NCI-H2196 treated with DMSO at 0.1 percent for 48 hours (cell line): Measurements from ENCODE around the gene PLIN4.

Source experiments
- DNase-seq: peaks from one replicate; lab custom pipeline; 2025; ENCODE audit not compliant: unreplicated experiment; lab: John Stamatoyannopoulos, UW

The PLIN4 gene

DNA sequence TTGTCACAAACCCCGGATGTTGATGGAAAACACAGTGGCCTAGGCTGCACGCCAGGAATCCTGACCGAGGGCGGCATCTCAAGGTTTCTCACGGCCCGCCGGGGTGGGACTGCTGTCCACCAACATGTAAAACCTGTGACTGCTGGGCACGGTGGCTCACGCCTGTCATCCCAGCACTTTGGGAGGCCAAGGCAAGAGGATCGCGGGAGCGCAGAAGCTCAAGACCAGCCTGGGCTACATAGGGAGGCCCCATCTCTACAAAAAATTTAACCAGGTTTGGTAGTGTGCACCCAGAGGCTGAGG is 11.2 kb downstream of the PLIN4 start:
- no peak for DNase-seq

DNA sequence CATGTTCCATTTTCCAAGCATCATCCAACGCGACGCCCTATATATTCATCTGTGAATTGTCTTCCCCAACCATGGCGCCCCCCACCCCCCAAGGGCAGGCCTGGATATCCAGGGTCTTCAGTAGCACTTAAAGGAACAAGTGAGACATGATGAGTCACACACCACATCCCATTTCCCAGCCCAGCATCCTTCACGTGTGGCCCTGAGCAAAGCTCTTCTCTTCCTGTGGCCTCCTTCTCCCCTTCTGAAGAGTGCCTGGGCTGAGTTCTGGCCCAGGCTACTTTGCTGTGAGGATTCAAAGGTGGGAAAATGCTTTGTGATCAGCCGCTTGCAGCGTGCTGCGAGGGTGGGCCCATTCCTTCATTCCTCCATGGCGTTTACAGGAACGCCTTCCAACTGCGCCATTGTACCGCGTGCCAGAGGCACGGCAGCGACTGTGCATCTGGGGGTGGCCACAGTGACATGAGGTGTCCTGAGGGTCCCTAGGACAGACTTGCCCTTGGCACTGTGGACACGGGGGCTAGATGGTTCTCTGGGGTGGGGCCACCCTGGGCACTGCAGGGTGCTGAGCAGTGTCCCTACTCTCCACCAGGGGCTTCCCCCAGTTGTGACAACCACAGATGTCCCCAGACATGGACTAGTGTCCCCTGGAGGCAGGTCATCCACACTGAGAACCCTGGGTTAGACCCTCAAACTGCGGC is 11.7 kb downstream of the PLIN4 start:
- DNase-seq, result no peak

DNA sequence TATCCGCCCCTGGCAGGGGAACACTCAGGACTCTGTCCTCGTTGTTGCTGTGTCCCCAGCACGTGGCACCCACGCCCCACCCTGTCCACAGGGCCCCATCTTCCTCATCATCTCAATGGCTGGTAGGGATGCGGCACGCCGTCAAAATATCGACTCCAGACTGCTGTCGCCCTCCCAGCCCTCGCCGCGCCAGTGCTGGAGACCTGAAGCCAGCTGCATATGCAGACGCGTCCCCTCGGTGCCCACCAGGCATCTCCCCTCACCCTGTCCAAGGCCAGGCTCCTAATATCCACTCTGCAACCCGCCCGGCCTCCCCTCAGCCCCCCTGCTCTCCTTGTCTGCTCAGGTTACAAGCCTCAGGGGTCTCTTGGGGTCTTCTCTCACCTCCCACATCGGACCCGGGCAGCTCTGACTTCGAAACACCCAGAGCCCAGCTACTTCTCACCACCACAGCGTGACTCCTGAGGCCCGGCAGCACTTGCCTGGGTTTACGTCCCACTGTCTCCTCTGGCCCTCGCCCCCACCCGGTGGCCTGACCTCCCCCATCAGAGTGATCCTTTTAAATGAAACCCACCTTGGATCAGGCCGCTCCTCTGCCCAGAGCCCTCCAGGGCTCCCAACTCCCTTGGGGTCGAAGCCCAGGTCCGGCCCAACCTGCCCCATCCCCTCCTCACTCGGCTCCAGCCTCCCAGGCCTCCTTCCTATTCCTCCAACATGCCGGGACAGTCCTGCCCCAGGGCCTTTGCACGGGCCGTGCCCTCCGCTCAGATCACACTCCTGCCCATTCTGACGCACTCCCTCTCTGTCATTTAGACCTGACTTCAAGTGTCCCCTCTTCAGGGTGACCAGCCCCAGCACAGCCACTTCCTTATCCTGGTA is 12.5 kb downstream of the PLIN4 start:
- DNase-seq, result no peak

DNA sequence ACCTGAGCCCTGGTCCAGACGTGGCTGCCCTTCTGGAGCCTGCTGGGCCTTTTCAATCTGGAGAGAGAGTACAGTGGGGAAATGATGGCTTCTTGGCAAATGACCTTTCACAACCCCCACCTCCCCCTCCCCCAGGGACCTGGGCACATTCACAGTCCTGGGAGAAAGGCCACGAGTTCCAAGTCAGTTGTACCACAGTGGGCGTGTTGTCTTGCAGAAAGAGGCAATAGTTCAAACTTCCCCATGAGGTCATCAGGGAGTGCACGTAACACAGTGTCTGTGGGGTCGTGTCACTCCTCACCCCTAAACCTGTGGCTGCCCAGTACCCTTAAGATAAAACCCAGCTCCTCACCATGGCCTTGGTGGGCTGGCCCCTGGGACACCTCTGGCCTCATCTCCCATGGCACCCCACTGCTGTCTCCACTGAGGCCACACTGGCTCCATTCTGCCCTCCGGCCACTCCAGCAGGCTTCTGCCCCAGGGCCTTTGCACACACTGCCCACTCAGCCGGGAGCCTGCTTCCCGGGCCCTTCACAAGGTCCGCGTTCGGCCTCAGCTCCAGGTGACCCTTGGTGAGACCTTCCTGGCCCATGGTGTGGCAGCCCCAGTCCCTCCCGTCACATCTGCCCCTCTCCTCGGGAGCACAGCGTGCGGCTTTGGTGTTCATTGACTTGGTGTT is 13.3 kb downstream of the PLIN4 start:
- DNase-seq, result no peak

DNA sequence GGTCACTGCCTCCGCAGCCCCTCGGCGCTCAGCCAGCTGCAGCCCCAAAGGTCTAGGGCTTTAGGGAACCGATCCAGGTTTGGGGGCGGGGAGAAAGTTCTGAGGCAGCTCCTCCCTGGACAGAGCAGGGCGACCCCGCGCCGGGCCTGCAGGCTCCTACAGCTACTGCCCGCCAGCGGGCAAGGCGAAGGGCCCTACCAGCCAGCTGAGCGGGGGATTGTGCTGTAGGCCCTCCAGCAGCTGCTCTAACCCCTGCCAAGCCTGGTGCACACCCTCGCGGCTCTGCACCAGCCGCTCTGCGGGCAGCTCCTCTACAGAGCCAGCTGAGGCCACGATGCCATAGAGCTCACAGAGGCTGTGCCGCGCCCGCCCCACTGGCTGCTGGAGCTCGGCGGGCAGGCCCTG is 14.0 kb downstream of the PLIN4 start:
- DNase-seq, result no peak

DNA sequence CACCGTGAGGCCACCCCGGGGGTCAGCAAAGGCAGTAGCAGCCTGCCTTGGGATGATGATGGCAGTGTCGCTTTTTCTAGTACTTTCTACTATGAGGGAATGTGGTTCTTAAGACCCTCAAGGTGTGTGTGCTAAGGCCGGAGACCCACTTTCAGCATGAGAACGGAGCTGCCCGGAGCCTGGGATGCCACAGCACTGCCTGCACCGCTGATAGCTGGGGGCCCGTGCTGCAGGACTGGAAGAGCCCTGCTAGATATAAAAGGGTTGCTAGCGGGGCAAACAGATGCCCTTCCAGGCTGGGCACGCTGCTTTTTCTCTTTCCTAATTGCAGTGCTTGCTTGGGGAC is 14.5 kb downstream of the PLIN4 start:
- DNase-seq, result no peak

DNA sequence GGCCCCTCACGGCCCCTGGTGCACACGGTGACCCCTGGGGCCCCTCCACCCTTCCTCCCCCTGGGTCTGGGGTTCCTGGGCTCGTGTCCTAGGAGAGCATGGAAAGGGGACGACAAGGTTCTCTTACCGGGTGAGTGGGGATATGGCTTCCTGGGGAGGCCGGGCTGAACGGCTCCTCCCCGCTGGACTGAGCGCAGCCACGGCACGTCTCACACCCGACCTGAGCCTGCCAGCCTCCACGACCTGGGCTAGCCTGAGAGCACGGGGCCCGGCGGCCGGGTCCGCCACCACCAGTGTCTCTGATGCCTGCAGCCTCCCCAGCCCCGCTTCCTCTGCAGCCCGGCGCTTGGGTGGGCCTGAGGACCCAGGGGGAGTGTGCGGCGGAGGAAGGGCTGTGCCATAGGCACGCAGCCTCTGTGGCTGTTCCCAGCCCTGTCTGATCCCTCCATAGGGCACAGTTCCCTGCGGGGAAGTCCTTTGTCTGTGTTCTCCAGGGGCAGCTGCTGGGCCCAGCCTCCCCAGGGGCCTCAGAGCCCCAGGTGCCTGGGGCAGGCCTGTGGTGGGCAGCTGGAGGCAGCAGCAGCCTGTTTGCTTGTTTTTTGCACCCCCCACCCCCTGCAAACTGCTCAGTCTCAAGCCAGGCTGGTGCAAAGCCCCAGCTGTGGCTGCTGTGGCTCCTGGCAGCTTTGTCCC is 15.0 kb downstream of the PLIN4 start:
- DNase-seq, result no peak

DNA sequence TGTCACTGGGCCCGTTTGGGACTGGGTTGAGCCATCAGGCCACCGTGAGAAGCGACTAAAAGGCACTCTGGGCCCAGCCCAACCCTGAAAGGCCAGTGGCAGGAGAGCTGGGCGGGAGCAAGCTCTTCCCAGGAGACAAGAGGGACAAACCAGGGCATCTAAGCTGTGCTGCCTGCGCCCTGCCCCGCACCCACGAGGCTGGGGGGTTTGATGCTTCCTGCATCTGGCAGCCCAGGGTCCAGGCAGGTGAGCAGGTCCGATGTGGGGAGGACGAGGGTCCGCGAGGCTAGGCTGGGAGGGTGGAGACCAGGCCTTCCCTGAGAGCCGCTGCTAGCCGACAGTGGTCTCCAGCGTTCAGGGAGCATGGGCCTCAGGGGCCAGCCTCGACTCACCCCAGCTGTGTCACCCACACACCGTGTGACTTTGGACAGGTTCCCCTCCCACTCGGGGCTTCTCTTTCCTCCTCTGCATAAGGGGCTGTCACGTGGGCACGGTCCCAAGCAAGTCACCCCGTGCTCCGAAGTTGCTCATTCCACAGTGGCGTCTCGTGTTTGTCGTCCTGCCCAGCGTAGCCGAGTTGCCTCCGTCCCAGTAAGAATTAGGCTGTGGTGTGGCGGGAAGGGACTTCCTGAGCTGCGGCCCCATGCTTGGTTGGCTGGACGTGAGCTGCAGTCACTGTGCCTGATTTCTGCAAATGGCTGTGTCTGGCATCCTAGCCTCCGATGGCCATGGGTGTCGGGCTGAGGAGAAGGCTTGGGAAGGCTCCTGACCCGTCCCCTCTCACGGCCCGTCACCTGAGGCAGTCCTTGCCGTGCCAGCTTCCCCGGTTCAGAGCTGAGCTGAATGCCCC is 15.8 kb downstream of the PLIN4 start:
- no peak for DNase-seq

DNA sequence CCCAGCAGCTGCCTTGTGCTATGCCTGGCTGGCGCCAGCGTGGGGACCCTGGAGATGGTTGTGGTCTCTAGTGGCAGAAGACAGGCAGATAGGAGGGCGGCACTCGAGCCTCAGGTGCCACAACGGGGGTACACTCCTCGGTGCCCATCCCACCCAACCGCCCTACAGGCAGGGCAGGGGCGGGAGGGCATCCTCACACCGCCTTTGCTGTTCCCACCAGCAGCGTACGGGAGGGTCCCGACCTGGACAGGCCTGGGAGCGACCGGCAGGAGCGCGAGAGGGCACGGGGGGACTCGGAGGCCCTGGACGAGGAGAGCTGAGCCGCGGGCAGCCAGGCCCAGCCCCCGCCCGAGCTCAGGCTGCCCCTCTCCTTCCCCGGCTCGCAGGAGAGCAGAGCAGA is 16.6 kb downstream of the PLIN4 start:
- DNase-seq, result no peak

DNA sequence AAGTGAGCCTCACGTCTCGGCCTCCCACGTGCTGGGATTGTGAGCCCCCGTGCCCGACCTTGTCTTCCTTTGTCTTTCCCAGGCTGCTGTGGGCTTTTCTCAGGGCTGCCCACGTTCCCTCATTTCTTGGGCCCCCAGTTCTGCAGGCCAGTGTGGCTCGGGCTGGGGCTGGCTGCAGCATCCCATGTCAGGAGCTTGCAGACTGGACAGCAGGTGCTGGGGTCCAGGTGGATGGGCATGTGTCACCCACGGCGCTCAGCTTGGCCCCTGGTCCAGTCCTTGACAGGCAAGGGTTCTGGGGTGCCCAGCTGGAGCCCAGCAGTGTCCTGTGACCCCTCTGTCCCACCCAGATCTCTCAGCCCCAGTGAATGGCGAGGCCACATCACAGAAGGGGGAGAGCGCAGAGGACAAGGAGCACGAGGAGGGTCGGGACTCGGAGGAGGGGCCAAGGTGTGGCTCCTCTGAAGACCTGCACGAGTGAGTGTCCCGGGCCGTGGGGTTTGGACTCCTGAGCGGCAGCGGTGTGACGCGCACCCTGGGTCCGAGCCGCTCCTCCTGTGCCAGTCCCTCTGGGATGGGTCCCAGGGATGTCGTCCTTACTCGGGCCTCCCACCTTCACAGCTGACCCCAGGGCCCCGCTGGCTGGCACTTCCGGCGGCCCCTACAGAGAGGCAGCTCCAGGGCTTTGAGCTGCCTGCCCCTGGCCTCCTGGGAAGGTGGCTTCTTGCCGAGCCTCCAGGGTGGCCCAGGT is 17.3 kb downstream of the PLIN4 start:
- DNase-seq, result no peak

DNA sequence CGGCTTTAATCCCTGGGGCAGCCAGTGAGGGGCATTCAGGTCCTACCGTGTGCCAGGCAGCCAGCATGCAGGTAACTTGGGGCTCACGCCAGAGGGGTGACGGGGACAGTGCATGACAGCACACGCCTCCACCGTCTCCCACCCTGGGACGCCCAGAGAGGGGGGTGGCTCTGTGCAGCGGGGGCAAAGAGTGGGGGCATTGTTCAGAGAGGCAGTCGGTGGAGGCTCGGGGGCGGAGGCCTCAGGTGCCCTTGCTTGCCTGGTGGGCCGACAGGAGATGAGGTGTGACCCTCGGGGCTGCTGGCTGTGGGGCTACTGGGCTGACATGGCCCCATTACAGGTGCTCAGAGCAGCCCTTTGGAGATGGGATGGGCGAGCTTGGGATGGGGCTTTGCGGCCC is 18.4 kb downstream of the PLIN4 start:
- DNase-seq, result no peak

DNA sequence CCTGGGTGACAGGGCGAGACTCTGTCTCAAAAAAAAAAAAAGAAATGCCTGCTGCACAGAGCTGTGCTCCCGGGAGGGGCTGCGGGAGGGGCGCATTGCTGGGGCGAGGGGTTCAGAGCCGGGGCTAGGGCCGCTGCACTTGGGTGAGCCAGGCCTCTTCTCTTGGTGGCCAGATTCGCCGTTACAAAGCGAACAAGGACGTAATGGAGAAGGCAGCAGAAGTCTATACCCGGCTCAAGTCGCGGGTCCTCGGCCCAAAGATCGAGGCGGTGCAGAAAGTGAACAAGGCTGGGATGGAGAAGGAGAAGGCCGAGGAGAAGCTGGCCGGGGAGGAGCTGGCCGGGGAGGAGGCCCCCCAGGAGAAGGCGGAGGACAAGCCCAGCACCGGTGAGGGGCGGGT is 19.0 kb downstream of the PLIN4 start:
- DNase-seq, result no peak

DNA sequence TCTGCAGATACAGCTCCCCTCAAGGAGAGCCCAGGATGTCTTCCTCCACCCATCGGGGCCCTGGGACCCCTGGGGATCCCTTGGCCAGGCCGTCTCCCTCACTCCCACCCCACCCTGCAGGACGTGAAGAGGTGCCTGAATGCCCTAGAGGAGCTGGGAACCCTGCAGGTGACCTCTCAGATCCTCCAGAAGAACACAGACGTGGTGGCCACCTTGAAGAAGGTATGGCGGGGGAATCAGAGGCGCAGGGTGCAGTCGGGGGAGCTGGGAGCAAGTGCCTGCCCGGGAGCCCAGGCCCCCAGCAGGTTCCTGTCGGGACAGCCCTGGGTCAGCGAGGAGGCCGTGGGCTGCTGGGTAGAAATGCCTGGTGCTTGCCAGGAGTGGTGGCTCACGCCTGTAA is 19.6 kb downstream of the PLIN4 start:
- DNase-seq, result no peak

DNA sequence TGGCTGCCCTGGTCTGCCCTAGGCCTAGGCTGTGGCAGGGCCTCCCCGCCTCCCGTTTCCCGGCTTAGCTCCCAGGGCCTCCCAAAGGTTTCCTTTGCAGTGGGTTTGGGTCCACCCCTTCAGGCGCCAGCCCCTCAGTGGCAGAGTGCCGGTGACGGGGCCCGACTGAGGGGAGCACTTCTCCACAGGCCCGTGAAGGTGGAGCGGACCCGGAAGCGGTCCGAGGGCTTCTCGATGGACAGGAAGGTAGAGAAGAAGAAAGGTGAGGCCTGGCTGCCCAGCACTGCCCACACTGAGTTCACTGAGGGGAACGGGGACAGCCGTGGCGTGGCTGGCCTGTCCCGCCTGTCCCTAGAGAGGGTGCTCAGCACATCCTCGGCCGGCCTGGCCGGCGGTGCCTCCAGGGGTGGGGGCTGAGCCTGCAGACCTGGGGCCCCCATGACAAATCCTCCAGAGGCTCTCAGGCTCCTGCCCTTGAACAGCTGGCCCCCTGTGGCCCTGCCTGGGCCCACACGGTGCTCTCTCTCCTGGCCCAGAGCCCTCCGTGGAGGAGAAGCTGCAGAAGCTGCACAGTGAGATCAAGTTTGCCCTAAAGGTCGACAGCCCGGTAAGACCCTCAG is 20.4 kb downstream of the PLIN4 start:
- no peak for DNase-seq

DNA sequence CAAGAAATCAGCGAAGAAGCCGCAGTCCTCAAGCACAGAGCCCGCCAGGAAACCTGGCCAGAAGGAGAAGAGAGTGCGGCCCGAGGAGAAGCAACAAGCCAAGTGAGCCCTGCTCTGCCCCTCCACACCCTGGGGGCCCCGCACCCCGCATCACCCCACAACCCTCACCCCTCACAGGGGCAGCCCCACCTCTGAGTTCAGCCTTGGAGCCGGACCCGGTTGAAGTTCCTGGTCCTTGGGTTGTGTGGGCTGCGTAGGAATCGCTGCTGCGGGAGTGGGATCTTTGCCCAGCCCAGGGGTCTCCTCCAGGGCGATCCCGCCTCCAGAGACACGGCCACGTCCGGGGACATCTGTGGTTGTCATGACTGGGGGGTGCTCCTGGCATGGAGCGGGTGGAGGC is 22.0 kb downstream of the PLIN4 start:
- DNase-seq, result no peak

DNA sequence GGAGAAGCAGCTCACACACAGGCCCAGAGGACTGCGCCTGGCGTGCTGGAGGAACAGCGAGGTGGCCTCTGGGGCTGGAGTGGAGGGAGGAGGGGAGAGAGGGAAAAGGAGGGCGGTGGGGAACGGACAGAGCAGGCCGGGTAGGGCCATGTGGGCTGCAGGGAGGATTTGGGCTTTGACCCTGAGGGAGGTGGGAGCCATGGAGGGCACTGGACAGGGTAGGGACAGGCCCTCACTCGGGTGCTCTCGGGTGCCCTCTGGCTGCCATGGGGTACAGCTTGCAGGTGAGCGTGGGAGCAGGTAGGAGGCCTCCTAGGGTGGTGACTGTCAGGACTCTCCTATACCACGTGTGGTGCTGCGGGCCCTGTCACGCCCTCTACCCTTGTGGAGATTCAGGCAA is 22.8 kb downstream of the PLIN4 start:
- DNase-seq, result no peak

DNA sequence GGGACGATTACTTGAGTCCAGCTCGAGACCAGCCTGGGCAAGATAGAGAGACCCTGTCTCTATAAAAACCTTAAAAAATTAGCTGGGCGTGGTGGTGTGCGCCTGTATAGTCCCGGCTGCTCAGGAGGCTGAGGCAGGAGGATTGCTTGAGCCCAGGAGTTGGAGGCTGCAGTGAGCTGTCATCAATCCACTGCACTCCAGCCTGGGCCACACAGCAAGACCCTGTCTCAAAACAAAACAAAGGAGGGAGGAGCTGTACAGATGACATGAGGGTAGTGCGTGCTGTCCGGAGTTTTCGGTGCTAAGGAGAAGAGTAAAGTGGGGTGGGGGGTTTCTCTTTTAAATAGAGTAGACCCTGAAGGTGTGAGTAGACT is 23.6 kb downstream of the PLIN4 start:
- DNase-seq, result no peak

DNA sequence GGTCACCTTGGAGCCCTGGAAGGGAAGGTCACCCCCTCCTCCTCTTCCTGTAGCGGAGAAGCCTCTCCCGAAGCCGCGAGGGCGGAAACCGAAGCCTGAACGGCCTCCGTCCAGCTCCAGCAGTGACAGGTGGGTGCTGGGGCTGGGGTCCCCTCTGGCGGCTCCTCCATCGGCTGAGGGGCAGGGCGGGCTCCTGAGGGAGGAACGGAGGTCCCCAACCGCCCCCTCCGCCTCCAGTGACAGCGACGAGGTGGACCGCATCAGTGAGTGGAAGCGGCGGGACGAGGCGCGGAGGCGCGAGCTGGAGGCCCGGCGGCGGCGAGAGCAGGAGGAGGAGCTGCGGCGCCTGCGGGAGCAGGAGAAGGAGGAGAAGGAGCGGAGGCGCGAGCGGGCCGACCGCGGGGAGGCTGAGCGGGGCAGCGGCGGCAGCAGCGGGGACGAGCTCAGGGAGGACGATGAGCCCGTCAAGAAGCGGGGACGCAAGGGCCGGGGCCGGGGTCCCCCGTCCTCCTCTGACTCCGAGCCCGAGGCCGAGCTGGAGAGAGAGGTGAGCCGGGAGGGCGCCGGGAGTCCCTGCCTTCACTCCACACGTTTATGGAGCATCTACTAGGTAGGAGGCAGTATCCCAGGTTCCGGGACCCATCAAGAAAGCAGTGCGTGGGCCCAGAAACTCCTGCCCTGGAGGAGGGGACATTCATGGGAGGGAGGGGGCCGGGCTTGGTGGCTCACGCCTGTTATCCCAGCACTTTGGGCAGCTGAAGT is 24.2 kb downstream of the PLIN4 start:
- DNase-seq, result no peak
